Prostate gland (tissue), 2 donors: ENCODE results near the gene MRPS10. TPM values are rescaled to one million over a fixed set of nuclear protein-coding genes. Genes with fewer than 3 reads are reported as not detected.

ENCODE experiments used
- DNase-seq: peaks from one replicate; pipeline ENCODE4 v3.0.0-alpha.2; 2019; ENCODE audit warnings: low spot score
- H3K27ac ChIP-seq, 2 donors: fragments of 200-600 bp; sonication (generic); 2 replicates each; pipeline ENCODE4 v1.5.1; 2017 to 2019
- H3K27me3 ChIP-seq: fragments of 200-600 bp; sonication (generic); replicated peaks from 2 replicates; pipeline ENCODE4 v1.5.1; 2019; ENCODE audit not compliant: insufficient read depth
- H3K36me3 ChIP-seq, 2 donors: fragments of 200-600 bp; sonication (generic); 1 replicate in 1 of 2; 2 replicates in 1 of 2; pipeline versions ENCODE4 v1.5.1 to v1.8.1; 2017 to 2019
- H3K4me1 ChIP-seq: fragments of 200-600 bp; sonication (generic); replicated peaks from 2 replicates; pipeline ENCODE4 v1.5.1; 2019
- H3K4me3 ChIP-seq, 2 donors: fragments of 200-600 bp; sonication (generic); 2 replicates each; pipeline ENCODE4 v1.5.1; 2017 to 2019
- H3K9me3 ChIP-seq: fragments of 200-600 bp; sonication (generic); 2 replicates; pipeline ENCODE4 v1.5.1; 2017
- CTCF ChIP-seq, 4 experiments: fragments of 200-600 bp in 2 of 4; fragments of 450-650 bp in 2 of 4; sonication (generic) in 2 of 4; IDR thresholded peaks; 1 replicate in 3 of 4; 2 replicates in 1 of 4; pipeline ENCODE4 v1.5.1; 2016 to 2019; ENCODE audit warnings: antibody characterized with exemption in 4 of 4, mild to moderate bottlenecking in 2 of 4, moderate library complexity in 2 of 4
- POLR2A ChIP-seq: fragments of 450-650 bp; IDR thresholded peaks from one replicate; pipeline ENCODE4 v1.6.1; 2016; ENCODE audit warnings: antibody characterized with exemption, mild to moderate bottlenecking
- POLR2AphosphoS5 ChIP-seq: sonication (generic); formaldehyde crosslinking; IDR thresholded peaks from one replicate; pipeline ENCODE4 v1.6.1; 2017; ENCODE audit warnings: antibody characterized with exemption
- WGBS: methylation state at CpG from one replicate; pipeline ENCODE4 v1.1.5; 2018; 5-methylcytosine and 5-hydroxymethylcytosine counted together
- intact Hi-C: fragments of 100-400 bp; cut with DNase I; formaldehyde crosslinking; loops from one replicate; pipeline ENCODE4 v1.14.2; 2022
- total RNA-seq, 2 donors: library from RNA; depleted of rRNA; stranded (reverse); fragments of >200 nt; gene quantifications; one replicate each; pipeline ENCODE4 v1.1.0, GENCODE V29; 2016

MRPS10 gene
- total RNA-seq, 2 donors from 2014 or later: 27.5 to 31.8 TPM

GRCh38 chr6:42185597-42185996, 32.1 kb downstream of the MRPS10 start:
- TF ChIP-seq CTCF (IDR thresholded peaks at IDR 0.05): no peak
- TF ChIP-seq POLR2A: no peak
- no peak for TF ChIP-seq POLR2AphosphoS5
- Histone ChIP-seq H3K4me3 (no peak overlapping the region), H3K9me3 (no peaks in the 10 kb centered on the region), H3K27me3 (no peaks in the 10 kb centered on the region), H3K27ac (no peak overlapping the region), H3K36me3 (no peaks in the 10 kb centered on the region), H3K4me1 (no peaks in the 10 kb centered on the region)
- intact Hi-C loops: no loop called here
- WGBS: 62% methylated on average over 10 of the region's 10 CpGs
- no peak for DNase-seq

- Histone ChIP-seq H3K9me3 (no peaks in the 10 kb centered on the region), H3K4me3 (no peak overlapping the region), H3K27ac (no peak overlapping the region), H3K36me3 (no peaks in the 10 kb centered on the region), H3K27me3 (no peaks in the 10 kb centered on the region), H3K4me1 (no peaks in the 10 kb centered on the region)
- WGBS: 99% methylated on average over 4 of the region's 4 CpGs
- DNase-seq: no peak
- intact Hi-C loops: no loop called here
- TF ChIP-seq CTCF (IDR thresholded peaks at IDR 0.05): no peak
- TF ChIP-seq POLR2AphosphoS5: no peak
- no peak for TF ChIP-seq POLR2A
Observed at GRCh38 chr6:42184475-42184874, 33.2 kb downstream of the MRPS10 start.

GRCh38 chr6:42182101-42182500, 35.6 kb downstream of the MRPS10 start:
- Histone ChIP-seq H3K27ac (no peak overlapping the region), H3K4me1 (no peaks in the 10 kb centered on the region), H3K9me3 (no peaks in the 10 kb centered on the region), H3K4me3 (no peak overlapping the region), H3K36me3 (no peaks in the 10 kb centered on the region), H3K27me3 (no peaks in the 10 kb centered on the region)
- TF ChIP-seq POLR2A (no peak), CTCF (IDR thresholded peaks at IDR 0.05) (no peak), POLR2AphosphoS5 (no peak)
- WGBS: 83% methylated on average over 5 of the region's 5 CpGs
- no peak for DNase-seq
- intact Hi-C loops: no loop called here

- no peak for DNase-seq
- no peaks in the 10 kb centered on the region for H3K4me1 ChIP-seq
- no peak overlapping the region for H3K4me3 ChIP-seq
- no peak overlapping the region for H3K27ac ChIP-seq
- WGBS: 83% methylated on average over 3 of the region's 3 CpGs
- intact Hi-C loops: no loop called here
- no peaks in the 10 kb centered on the region for H3K36me3 ChIP-seq
- no peak for TF ChIP-seq POLR2A
- no peak for TF ChIP-seq POLR2AphosphoS5
- no peak for TF ChIP-seq CTCF (IDR thresholded peaks at IDR 0.05)
- H3K9me3 ChIP-seq: no peaks in the 10 kb centered on the region
- no peaks in the 10 kb centered on the region for H3K27me3 ChIP-seq
Observed at GRCh38 chr6:42179945-42180313, 37.7 kb downstream of the MRPS10 start.

GRCh38 chr6:42179261-42179944, 38.3 kb downstream of the MRPS10 start:
- H3K36me3 ChIP-seq: no peaks in the 10 kb centered on the region
- H3K9me3 ChIP-seq: no peaks in the 10 kb centered on the region
- no peak overlapping the region for H3K4me3 ChIP-seq
- TF ChIP-seq POLR2A (no peak), POLR2AphosphoS5 (no peak), CTCF (IDR thresholded peaks at IDR 0.05) (no peak)
- H3K27me3 ChIP-seq: no peaks in the 10 kb centered on the region
- H3K4me1 ChIP-seq: no peaks in the 10 kb centered on the region
- DNase-seq: no peak
- intact Hi-C loops: no loop called here
- 91% methylated on average over 20 of the region's 20 CpGs for WGBS
- H3K27ac ChIP-seq: no peak overlapping the region
